Adrenal gland (tissue), 12 donors: ENCODE measurements around the gene PTK7. TPM values are rescaled to one million over a fixed set of nuclear protein-coding genes. Genes with fewer than 3 reads are reported as not detected.
"Not testable (repeated sequence)": the region's sequence is repeated elsewhere in the genome, so short reads cannot be mapped to it uniquely, and the experiment has no call there.

Experiments used
- DNase-seq, 7 donors: peaks; one replicate each; pipeline ENCODE4 v3.0.0-alpha.2; 2019 to 2020
- H3K27ac ChIP-seq, 5 donors: fragments of 200-600 bp; sonication (generic) in 4 of 5; 1 replicate in 3 of 5; 2 replicates in 2 of 5; pipeline versions ENCODE4 v1.5.1 to v1.8.0; 2016 to 2020; ENCODE audit warnings: mild to moderate bottlenecking in 1 of 5
- H3K27me3 ChIP-seq: fragments of 200-600 bp; 2 replicates; pipeline ENCODE4 v1.8.0; 2021
- H3K36me3 ChIP-seq, 2 donors: fragments of 200-600 bp; replicated peaks in 1 of 2; 1 replicate in 1 of 2; 2 replicates in 1 of 2; pipeline versions ENCODE4 v1.5.1 to v1.8.0; 2018 to 2022
- H3K4me1 ChIP-seq, 2 donors: fragments of 200-600 bp; replicated peaks in 1 of 2; 1 replicate in 1 of 2; 2 replicates in 1 of 2; pipeline versions ENCODE4 v1.5.1 to v1.8.0; 2018 to 2021
- H3K4me3 ChIP-seq, 4 donors: fragments of 200-600 bp; sonication (generic) in 3 of 4; one replicate each; pipeline ENCODE4 v1.5.1; 2016 to 2018
- H3K9me3 ChIP-seq, 3 donors: fragments of 200-600 bp; sonication (generic) in 1 of 3; replicated peaks in 1 of 3; 1 replicate in 2 of 3; 2 replicates in 1 of 3; pipeline versions ENCODE4 v1.5.1 to v1.8.0; 2016 to 2021
- POLR2A ChIP-seq, 2 donors: fragments of 450-650 bp; IDR thresholded peaks; one replicate each; pipeline ENCODE4 v1.6.1; 2017; ENCODE audit warnings: antibody characterized with exemption in 2 of 2, mild to moderate bottlenecking in 2 of 2, moderate library complexity in 1 of 2
- WGBS, 4 donors: extraction: QIAGEN DNeasy Blood & Tissue Kit in 2 of 4; methylation state at CpG; one replicate each; pipeline versions ENCODE4 v1.1.5 to v1.1.7; 2013 to 2017; 5-methylcytosine and 5-hydroxymethylcytosine counted together
- intact Hi-C, 2 donors: fragments of 100-400 bp; cut with DNase I; formaldehyde crosslinking; loops; one replicate each; pipeline versions ENCODE4 v1.14.1 to v1.15.0; 2022 to 2023
- polyA plus RNA-seq, 3 donors: library from polyadenylated mRNA; stranded (reverse); fragments of 200-250 nt in 2 of 3; fragments of 350-450 nt in 1 of 3; fragmentation: Illumina TruSeq in 1 of 3; extraction: RNeasy Lipid Tissue Mini Kit (QIAGEN cat#74804) in 1 of 3; gene quantifications; one replicate each; pipeline ENCODE4 v1.2.3, GENCODE V29; 2013 to 2014
- total RNA-seq, 9 donors: library from RNA; depleted of rRNA in 4 of 9; stranded (reverse); fragments of >200 nt in 4 of 9; fragments of 120-200 nt in 1 of 9; fragmentation: NEBNext Ultra II Directional in 1 of 9; extraction: Animal tissue kit (Norgen Biotek cat#: 25700) in 1 of 9; gene quantifications; one replicate each; pipeline versions ENCODE4 v1.1.0 to v1.2.4, GENCODE V29; 2013 to 2023
- TF ChIP-seq, protein P1 (sequence below), 6 experiments: fragments of 450-650 bp in 4 of 6; fragments of 200-600 bp in 2 of 6; sonication (generic) in 1 of 6; IDR thresholded peaks; 1 replicate in 5 of 6; 2 replicates in 1 of 6; pipeline versions ENCODE4 v1.5.1 to v1.8.0; 2016 to 2021; ENCODE audit warnings: antibody characterized with exemption in 6 of 6, mild to moderate bottlenecking in 2 of 6, moderate library complexity in 1 of 6
- donor health status: healthy with polysubstance abuse.
- donor health status: Bipolar disorder and iron deficiency.
- donor health status: DM: yes; HTN: yes; CAD: no.
- donor health status: DM: no; HTN: no; CAD: no.
- donor health status: DM: no; HTN: no; CAD: no.
- donor health status: DM: yes; HTN: yes; CAD: no.

PTK7 gene
- total and polyA plus RNA-seq, 12 donors = 2.8 to 16.7 (median 8.2) TPM

DNA sequence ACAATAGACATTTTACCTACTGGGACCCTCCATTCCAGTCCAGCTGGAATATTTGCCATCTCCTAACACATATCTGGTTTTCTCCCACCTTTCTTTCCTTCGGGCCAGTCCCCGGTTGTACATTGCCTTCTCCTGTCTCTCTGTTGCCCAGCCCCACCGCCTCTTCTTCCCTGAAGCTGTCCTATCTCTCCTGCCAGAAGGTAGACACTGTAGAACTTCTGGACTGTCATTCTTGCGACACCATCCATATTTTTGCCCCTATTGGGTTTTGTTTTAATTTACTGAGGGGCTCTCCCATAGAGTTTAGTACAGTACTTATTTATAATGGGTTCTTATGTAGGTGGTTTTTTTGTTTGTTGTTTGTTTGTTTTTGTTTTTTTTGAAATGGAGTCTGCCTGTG, 4.9 kb downstream of the PTK7 start:
- H3K9me3 ChIP-seq = no peaks in the 10 kb centered on the region
- no peak for DNase-seq
- no peaks in the 10 kb centered on the region for H3K36me3 ChIP-seq
- H3K4me3 ChIP-seq = no peak overlapping the region
- WGBS, 4 donors = 88 to 96% (median 90%) methylated on average over 4 of the region's 4 CpGs
- H3K4me1 ChIP-seq = peaks cover 0 to 4% of the 10 kb centered on the region in 2 donors
- no peaks in the 10 kb centered on the region for H3K27me3 ChIP-seq
- H3K27ac ChIP-seq = no peak overlapping the region
- intact Hi-C loops = no loop called here
- TF ChIP-seq, protein P1, sequence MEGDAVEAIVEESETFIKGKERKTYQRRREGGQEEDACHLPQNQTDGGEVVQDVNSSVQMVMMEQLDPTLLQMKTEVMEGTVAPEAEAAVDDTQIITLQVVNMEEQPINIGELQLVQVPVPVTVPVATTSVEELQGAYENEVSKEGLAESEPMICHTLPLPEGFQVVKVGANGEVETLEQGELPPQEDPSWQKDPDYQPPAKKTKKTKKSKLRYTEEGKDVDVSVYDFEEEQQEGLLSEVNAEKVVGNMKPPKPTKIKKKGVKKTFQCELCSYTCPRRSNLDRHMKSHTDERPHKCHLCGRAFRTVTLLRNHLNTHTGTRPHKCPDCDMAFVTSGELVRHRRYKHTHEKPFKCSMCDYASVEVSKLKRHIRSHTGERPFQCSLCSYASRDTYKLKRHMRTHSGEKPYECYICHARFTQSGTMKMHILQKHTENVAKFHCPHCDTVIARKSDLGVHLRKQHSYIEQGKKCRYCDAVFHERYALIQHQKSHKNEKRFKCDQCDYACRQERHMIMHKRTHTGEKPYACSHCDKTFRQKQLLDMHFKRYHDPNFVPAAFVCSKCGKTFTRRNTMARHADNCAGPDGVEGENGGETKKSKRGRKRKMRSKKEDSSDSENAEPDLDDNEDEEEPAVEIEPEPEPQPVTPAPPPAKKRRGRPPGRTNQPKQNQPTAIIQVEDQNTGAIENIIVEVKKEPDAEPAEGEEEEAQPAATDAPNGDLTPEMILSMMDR (IDR thresholded peaks at IDR 0.05) = no peak
- no peak for TF ChIP-seq POLR2A (IDR thresholded peaks at IDR 0.05)

DNA sequence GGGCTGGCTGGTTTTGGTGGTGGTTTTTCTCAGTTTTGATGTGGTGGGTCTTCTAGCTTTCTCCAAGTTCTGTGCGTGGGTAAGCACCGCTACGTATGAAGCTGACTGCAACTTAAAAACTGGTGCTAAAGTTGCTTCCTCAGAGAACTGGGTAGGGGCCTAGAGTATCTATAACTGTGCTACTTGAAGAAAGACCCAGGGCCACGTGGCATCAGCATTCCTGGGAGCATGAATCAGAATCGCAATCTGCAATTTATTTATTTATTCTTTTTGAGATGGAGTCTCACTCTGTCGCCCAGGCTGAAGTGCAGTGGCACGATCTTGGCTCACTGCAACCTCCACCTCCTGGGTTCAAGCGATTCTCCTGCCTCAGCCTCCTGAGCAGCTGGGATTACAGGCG, 5.8 kb downstream of the PTK7 start:
- H3K4me1 ChIP-seq, H3K4me3 ChIP-seq, intact Hi-C loops, H3K27me3 ChIP-seq, DNase-seq, H3K27ac ChIP-seq, H3K9me3 ChIP-seq, H3K36me3 ChIP-seq: not testable (repeated sequence)
- WGBS, 4 donors = 87 to 93% (median 90%) methylated on average over 9 of the region's 9 CpGs

DNA sequence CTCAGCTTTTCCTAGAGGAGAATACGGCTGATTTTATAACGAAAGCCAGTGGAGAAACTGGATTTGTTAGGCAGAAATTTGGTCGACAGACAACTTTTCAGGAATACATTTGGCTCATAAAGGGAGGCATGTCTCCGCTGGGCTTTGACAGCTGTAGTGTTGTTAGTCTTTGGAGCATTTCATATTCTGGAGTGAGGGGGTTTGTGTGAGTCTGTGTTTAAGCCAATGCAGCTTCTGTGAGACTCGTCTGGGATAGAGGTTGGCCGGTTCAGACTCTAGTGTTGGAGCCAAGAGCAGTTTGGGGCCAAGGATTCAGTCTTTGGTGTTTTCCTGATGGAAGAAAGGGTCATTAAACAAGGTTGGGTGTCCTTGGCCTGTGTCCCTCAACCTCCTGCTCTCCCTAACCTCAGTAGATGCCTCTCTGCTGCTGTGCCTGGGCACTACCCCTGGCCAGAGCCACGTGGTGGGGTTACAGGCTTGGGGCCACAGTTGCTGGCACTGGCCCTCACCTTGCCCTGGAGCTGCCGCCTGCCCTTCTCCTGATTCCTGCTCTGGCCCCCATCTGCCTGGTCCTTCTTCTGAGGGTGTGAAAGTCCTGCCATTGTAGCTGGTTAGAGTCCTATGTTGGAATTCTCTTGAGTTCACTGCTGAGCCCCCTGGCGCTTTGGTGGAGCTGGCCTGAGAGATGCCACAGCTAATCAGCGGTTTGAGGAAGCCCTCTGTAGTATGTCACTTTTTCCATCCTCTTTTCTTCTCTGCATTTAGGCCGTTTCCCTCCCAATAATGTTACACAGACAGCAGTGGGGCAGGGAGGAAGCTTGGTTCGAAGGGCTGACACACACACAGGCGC, 6.9 kb downstream of the PTK7 start:
- Histone ChIP-seq H3K4me3 (no peak overlapping the region), H3K36me3 (no peaks in the 10 kb centered on the region), H3K4me1 (no peaks in the 10 kb centered on the region), H3K9me3 (no peaks in the 10 kb centered on the region), H3K27ac (no peak overlapping the region), H3K27me3 (no peaks in the 10 kb centered on the region)
- DNase-seq = no peak
- no peak for TF ChIP-seq POLR2A (IDR thresholded peaks at IDR 0.05)
- TF ChIP-seq, protein P1 (IDR thresholded peaks at IDR 0.05) = no peak
- 74 to 77% (median 75%) methylated on average over 13 of the region's 13 CpGs for WGBS, 4 donors
- intact Hi-C loops = no loop called here

DNA sequence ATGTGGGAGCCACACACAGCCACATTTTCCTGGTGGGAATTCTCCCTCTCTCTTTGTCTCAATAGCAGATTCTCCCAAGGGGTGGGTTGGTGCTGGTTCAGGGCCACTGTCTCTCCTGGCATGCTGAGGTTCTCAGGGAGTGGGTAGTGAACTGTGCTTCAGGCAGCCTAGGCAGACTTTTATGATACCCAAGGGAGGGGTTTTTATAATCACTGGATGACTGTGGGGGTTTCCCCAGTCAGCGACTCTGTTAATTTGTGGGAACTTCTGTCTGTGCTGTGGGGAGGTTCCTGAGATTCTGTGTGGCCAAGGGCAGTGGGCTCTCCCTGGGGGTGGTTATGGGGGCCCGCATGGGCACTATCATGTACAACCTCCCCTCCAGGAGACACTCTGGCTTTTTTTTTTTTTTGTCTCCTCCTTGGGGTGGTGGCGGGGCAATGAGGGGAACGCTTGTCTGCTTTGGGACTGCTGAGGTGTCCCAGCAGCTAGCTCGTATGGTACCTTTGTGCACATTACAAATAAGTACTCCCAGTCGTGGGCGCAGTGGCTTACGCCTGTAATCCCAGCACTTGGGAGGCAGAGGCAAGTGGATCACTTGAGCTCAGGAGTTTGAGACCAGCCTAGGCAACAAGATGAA, 10.0 kb downstream of the PTK7 start:
- H3K9me3 ChIP-seq = no peaks in the 10 kb centered on the region

More for the DNA sequence above, 10.0 kb downstream of the PTK7 start:
- no peaks in the 10 kb centered on the region for H3K36me3 ChIP-seq
- H3K4me1 ChIP-seq = no peaks in the 10 kb centered on the region
- no peaks in the 10 kb centered on the region for H3K27me3 ChIP-seq
- no peak for DNase-seq
- no peak for TF ChIP-seq POLR2A (IDR thresholded peaks at IDR 0.05)
- TF ChIP-seq, protein P1 (IDR thresholded peaks at IDR 0.05) = no peak
- 77 to 90% (median 82%) methylated on average over 5 to 8 of the region's 8 CpGs for WGBS, 4 donors
- intact Hi-C loops = no loop called here
- no peak overlapping the region for H3K27ac ChIP-seq
- H3K4me3 ChIP-seq = no peak overlapping the region
